Measurements from ENCODE around the gene EGFL7. TPM values are rescaled to one million over a fixed set of nuclear protein-coding genes. Genes with fewer than 3 reads are reported as not detected.

Gene EGFL7
- polyA plus RNA-seq, 1 of the 3 experiments (the other 2 are of a cell fraction): 43.0 TPM

DNA sequence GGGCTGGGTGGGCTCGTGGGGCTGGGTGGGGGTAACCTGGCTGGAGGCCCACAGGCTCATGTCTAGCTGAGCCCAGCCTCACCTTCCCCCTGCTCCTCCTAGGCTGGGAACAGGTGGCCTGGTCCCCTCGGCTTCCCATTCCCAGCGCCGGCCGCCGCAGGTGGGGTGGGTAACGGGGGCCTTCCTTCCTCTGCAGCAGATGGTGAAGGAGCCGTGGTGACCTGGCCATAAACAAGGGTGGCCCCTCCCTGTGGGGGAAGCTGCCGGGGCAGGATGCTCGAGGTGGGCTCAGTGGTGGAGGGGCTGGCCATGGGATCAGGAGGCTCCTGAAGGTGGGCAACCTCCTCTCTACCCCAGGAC, 41.0 kb upstream of the EGFL7 start (continued):
- TF ChIP-seq YY1 (IDR thresholded peaks at IDR 0.05; ENCODE audit: low read depth) (no peak), EZH2phosphoT487 (IDR thresholded peaks at IDR 0.05; ENCODE audit: borderline replicate concordance, low read depth) (no peak), RXRA (IDR thresholded peaks at IDR 0.05; ENCODE audit: borderline replicate concordance, low read depth) (no peak), EP300 (IDR thresholded peaks at IDR 0.05; ENCODE audit: borderline replicate concordance in 1 of 2, low read depth in 1 of 2, low read length in 1 of 2) (no peak), FOXM1 (IDR thresholded peaks at IDR 0.05; ENCODE audit: low read depth) (no peak), NFIC (IDR thresholded peaks at IDR 0.05; ENCODE audit: borderline replicate concordance) (no peak), NRF1 (IDR thresholded peaks at IDR 0.05; ENCODE audit: low read depth, low read length) (no peak), ELF1 (IDR thresholded peaks at IDR 0.05) (no peak)
- TF ChIP-seq, protein P1, sequence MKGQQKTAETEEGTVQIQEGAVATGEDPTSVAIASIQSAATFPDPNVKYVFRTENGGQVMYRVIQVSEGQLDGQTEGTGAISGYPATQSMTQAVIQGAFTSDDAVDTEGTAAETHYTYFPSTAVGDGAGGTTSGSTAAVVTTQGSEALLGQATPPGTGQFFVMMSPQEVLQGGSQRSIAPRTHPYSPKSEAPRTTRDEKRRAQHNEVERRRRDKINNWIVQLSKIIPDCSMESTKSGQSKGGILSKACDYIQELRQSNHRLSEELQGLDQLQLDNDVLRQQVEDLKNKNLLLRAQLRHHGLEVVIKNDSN (IDR thresholded peaks at IDR 0.05; ENCODE audit: borderline replicate concordance, low read depth): no peak
- TF ChIP-seq, protein P2, sequence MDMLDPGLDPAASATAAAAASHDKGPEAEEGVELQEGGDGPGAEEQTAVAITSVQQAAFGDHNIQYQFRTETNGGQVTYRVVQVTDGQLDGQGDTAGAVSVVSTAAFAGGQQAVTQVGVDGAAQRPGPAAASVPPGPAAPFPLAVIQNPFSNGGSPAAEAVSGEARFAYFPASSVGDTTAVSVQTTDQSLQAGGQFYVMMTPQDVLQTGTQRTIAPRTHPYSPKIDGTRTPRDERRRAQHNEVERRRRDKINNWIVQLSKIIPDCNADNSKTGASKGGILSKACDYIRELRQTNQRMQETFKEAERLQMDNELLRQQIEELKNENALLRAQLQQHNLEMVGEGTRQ (IDR thresholded peaks at IDR 0.05; ENCODE audit: borderline replicate concordance, low read depth, low read length): no peak

DNA sequence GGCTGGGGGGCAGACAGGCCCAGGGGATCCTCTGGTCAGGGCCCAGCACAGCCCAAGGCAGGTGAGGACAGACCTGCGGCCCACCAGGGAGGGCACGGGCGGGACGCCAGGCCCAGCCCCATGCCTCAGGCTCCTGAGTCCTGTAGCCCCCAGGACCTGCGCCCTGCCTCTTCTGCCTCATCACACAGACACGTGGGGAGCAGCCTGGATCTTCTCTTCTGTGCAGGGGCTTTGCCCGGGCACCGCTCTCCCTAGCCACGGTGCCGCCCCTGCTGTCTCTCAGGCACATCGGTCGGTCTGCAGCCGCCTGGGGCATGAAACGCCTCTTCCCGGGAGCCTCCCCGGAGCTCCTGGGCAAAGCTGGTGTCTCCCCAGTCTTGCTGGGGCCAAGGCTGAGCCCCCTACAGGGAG, 40.2 kb upstream of the EGFL7 start:
- WGBS (ENCODE audit: low lambda C conversion rate): 88% methylated on average over 8 of the region's 16 CpGs
- H3K4me3 ChIP-seq (ENCODE audit: low read depth in 2 of 2, low read length in 1 of 2): no peak overlapping the region
- no peak for DNase-seq
- H2AFZ ChIP-seq (ENCODE audit: low read depth): no peak overlapping the region
- H3F3A ChIP-seq (replicated peaks; ENCODE audit: insufficient read depth): no peaks in the 10 kb centered on the region
- no peaks in the 10 kb centered on the region for H4K20me1 ChIP-seq (ENCODE audit: insufficient read depth)
- H3K4me1 ChIP-seq (ENCODE audit: control insufficient read depth in 1 of 2, insufficient read depth in 2 of 2, low read depth in 1 of 2, low read length in 1 of 2): peaks cover 8 to 9% of the 10 kb centered on the region in 2 experiments; a peak in 1 of 4 replicates
- H3K27ac ChIP-seq (ENCODE audit: low read depth in 2 of 2, low read length in 1 of 2): no peak overlapping the region
- TF ChIP-seq YY1 (IDR thresholded peaks at IDR 0.05; ENCODE audit: low read depth) (no peak), RFX5 (IDR thresholded peaks at IDR 0.05; ENCODE audit: low read length) (no peak), FOXM1 (IDR thresholded peaks at IDR 0.05; ENCODE audit: low read depth) (no peak), RXRA (IDR thresholded peaks at IDR 0.05; ENCODE audit: borderline replicate concordance, low read depth) (no peak), RAD21 (IDR thresholded peaks at IDR 0.05; ENCODE audit: low read length) (no peak), GATA2 (CRISPR knock-in tag; IDR thresholded peaks at IDR 0.05) (no peak), TAF1 (IDR thresholded peaks at IDR 0.05; ENCODE audit: borderline replicate concordance, low read depth, low read length) (no peak), NFIC (IDR thresholded peaks at IDR 0.05; ENCODE audit: borderline replicate concordance) (no peak)
- TF ChIP-seq, protein P3, sequence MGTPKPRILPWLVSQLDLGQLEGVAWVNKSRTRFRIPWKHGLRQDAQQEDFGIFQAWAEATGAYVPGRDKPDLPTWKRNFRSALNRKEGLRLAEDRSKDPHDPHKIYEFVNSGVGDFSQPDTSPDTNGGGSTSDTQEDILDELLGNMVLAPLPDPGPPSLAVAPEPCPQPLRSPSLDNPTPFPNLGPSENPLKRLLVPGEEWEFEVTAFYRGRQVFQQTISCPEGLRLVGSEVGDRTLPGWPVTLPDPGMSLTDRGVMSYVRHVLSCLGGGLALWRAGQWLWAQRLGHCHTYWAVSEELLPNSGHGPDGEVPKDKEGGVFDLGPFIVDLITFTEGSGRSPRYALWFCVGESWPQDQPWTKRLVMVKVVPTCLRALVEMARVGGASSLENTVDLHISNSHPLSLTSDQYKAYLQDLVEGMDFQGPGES (IDR thresholded peaks at IDR 0.05; ENCODE audit: low read depth, low read length): no peak
- TF ChIP-seq, protein P4, sequence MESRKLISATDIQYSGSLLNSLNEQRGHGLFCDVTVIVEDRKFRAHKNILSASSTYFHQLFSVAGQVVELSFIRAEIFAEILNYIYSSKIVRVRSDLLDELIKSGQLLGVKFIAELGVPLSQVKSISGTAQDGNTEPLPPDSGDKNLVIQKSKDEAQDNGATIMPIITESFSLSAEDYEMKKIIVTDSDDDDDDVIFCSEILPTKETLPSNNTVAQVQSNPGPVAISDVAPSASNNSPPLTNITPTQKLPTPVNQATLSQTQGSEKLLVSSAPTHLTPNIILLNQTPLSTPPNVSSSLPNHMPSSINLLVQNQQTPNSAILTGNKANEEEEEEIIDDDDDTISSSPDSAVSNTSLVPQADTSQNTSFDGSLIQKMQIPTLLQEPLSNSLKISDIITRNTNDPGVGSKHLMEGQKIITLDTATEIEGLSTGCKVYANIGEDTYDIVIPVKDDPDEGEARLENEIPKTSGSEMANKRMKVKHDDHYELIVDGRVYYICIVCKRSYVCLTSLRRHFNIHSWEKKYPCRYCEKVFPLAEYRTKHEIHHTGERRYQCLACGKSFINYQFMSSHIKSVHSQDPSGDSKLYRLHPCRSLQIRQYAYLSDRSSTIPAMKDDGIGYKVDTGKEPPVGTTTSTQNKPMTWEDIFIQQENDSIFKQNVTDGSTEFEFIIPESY (IDR thresholded peaks at IDR 0.05; ENCODE audit: borderline replicate concordance, low read depth): no peak
- TF ChIP-seq, protein P1 (IDR thresholded peaks at IDR 0.05; ENCODE audit: borderline replicate concordance, low read depth): no peak
- TF ChIP-seq, protein P5, sequence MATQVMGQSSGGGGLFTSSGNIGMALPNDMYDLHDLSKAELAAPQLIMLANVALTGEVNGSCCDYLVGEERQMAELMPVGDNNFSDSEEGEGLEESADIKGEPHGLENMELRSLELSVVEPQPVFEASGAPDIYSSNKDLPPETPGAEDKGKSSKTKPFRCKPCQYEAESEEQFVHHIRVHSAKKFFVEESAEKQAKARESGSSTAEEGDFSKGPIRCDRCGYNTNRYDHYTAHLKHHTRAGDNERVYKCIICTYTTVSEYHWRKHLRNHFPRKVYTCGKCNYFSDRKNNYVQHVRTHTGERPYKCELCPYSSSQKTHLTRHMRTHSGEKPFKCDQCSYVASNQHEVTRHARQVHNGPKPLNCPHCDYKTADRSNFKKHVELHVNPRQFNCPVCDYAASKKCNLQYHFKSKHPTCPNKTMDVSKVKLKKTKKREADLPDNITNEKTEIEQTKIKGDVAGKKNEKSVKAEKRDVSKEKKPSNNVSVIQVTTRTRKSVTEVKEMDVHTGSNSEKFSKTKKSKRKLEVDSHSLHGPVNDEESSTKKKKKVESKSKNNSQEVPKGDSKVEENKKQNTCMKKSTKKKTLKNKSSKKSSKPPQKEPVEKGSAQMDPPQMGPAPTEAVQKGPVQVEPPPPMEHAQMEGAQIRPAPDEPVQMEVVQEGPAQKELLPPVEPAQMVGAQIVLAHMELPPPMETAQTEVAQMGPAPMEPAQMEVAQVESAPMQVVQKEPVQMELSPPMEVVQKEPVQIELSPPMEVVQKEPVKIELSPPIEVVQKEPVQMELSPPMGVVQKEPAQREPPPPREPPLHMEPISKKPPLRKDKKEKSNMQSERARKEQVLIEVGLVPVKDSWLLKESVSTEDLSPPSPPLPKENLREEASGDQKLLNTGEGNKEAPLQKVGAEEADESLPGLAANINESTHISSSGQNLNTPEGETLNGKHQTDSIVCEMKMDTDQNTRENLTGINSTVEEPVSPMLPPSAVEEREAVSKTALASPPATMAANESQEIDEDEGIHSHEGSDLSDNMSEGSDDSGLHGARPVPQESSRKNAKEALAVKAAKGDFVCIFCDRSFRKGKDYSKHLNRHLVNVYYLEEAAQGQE (IDR thresholded peaks at IDR 0.05; ENCODE audit: low read depth, low read length): no peak
- ChIA-PET POLR2A (no interaction called here), CTCF (interaction anchor here (1.8 to 9.0 kb wide), 2 partner anchors 15 to 136 kb away, joined by 3 to 320 read pairs; no protein-coding TSS in a partner anchor)
- no peaks in the 10 kb centered on the region for H3K9me3 ChIP-seq
- no peak overlapping the region for H3K9ac ChIP-seq
- H3K9me2 ChIP-seq: no peaks in the 10 kb centered on the region
- no peaks in the 10 kb centered on the region for H3K36me3 ChIP-seq (replicated peaks in 1 of 2; ENCODE audit: control insufficient read depth in 1 of 2, insufficient read depth in 2 of 2, low read length in 1 of 2)
- no peaks in the 10 kb centered on the region for H3K79me2 ChIP-seq (ENCODE audit: insufficient read depth)
- H3K27me3 ChIP-seq (ENCODE audit: insufficient read depth): no peaks in the 10 kb centered on the region
- no peak overlapping the region for H3K4me2 ChIP-seq

Measured in SK-N-SH (cell line).